Measurements from ENCODE around the gene SULT1A2. TPM values are rescaled to one million over a fixed set of nuclear protein-coding genes. Genes with fewer than 3 reads are reported as not detected.
"Not testable (repeated sequence)": the region's sequence is repeated elsewhere in the genome, so short reads cannot be mapped to it uniquely, and the experiment has no call there.

The SULT1A2 gene
- 0.39 TPM for polyA plus RNA-seq (2013, experiment 1 of 4)
- 0.52 TPM for polyA plus RNA-seq (2013, experiment 2 of 4)
- 0.48 TPM for polyA plus RNA-seq (2013, experiment 3 of 4)
- 0.73 TPM for polyA plus RNA-seq (2013, experiment 4 of 4)

GRCh38 chr16:28596840-28597691, at the start of gene SULT1A2:
Gene SULT1A2, minus strand, starts transcription at chr16:28597050. Its CDS starts 1,120 bp downstream, at chr16:28595930.
- Histone ChIP-seq H3K4me3 (ENCODE audit: insufficient read depth, low read depth, low read length) (no peak within 1 kb of the TSS), H3K27me3 (ENCODE audit: control insufficient read depth, insufficient read depth, low read length, poor library complexity, severe bottlenecking) (no peaks in the 10 kb centered on the region), H3K36me3 (ENCODE audit: control insufficient read depth, insufficient read depth, low read length) (no peaks in the 10 kb centered on the region), H3K9me3 (ENCODE audit: control insufficient read depth, low read length) (no peaks in the 10 kb centered on the region), H3K4me1 (ENCODE audit: control insufficient read depth, insufficient read depth, low read length) (peaks cover 12% of the 10 kb centered on the region), H3K27ac (ENCODE audit: insufficient read depth, low read depth, low read length, poor library complexity, severe bottlenecking) (no peak within 1 kb of the TSS)
- 55 to 57% methylated on average over 11 of the region's 11 CpGs for WGBS, 2 experiments

GRCh38 chr16:28639959-28640358, 43.1 kb upstream of the SULT1A2 start:
- H3K27me3 ChIP-seq (ENCODE audit: control insufficient read depth, insufficient read depth, low read length, poor library complexity, severe bottlenecking); H3K27ac ChIP-seq (ENCODE audit: insufficient read depth, low read depth, low read length, poor library complexity, severe bottlenecking); H3K4me1 ChIP-seq (ENCODE audit: control insufficient read depth, insufficient read depth, low read length); H3K36me3 ChIP-seq (ENCODE audit: control insufficient read depth, insufficient read depth, low read length); H3K9me3 ChIP-seq (ENCODE audit: control insufficient read depth, low read length); H3K4me3 ChIP-seq (ENCODE audit: insufficient read depth, low read depth, low read length): not testable (repeated sequence)
- WGBS, 2 experiments, result 67 to 86% methylated on average over 1 of the region's 2 CpGs

GRCh38 chr16:28638359-28638758, 41.5 kb upstream of the SULT1A2 start:
- H3K4me3 ChIP-seq (ENCODE audit: insufficient read depth, low read depth, low read length); H3K27ac ChIP-seq (ENCODE audit: insufficient read depth, low read depth, low read length, poor library complexity, severe bottlenecking); H3K36me3 ChIP-seq (ENCODE audit: control insufficient read depth, insufficient read depth, low read length); H3K27me3 ChIP-seq (ENCODE audit: control insufficient read depth, insufficient read depth, low read length, poor library complexity, severe bottlenecking); H3K4me1 ChIP-seq (ENCODE audit: control insufficient read depth, insufficient read depth, low read length); H3K9me3 ChIP-seq (ENCODE audit: control insufficient read depth, low read length): not testable (repeated sequence)
- 43 to 73% methylated on average over 2 to 4 of the region's 5 CpGs for WGBS, 2 experiments

- not testable (repeated sequence) for H3K27me3 ChIP-seq (ENCODE audit: control insufficient read depth, insufficient read depth, low read length, poor library complexity, severe bottlenecking)
- WGBS, 2 experiments, result no CpG with 5 or more reads among the region's 1 CpG
Observed at GRCh38 chr16:28637765-28638164, 40.9 kb upstream of the SULT1A2 start, which contains the start of gene NPIPB8. Gene NPIPB8, plus strand, starts transcription at chr16:28638065. Its CDS starts 296 bp downstream, at chr16:28638361.

GRCh38 chr16:28636093-28636823, 39.4 kb upstream of the SULT1A2 start:
- 84% methylated on average over 3 of the region's 5 CpGs; no CpG with 5 or more reads in 1 of the 2 experiments for WGBS, 2 experiments
- H3K36me3 ChIP-seq (ENCODE audit: control insufficient read depth, insufficient read depth, low read length); H3K27me3 ChIP-seq (ENCODE audit: control insufficient read depth, insufficient read depth, low read length, poor library complexity, severe bottlenecking); H3K9me3 ChIP-seq (ENCODE audit: control insufficient read depth, low read length); H3K27ac ChIP-seq (ENCODE audit: insufficient read depth, low read depth, low read length, poor library complexity, severe bottlenecking); H3K4me3 ChIP-seq (ENCODE audit: insufficient read depth, low read depth, low read length); H3K4me1 ChIP-seq (ENCODE audit: control insufficient read depth, insufficient read depth, low read length): not testable (repeated sequence)

More at GRCh38 chr16:28637765-28638164, 40.9 kb upstream of the SULT1A2 start, which contains the start of gene NPIPB8:
- not testable (repeated sequence) for H3K4me3 ChIP-seq (ENCODE audit: insufficient read depth, low read depth, low read length); H3K27ac ChIP-seq (ENCODE audit: insufficient read depth, low read depth, low read length, poor library complexity, severe bottlenecking); H3K36me3 ChIP-seq (ENCODE audit: control insufficient read depth, insufficient read depth, low read length); H3K4me1 ChIP-seq (ENCODE audit: control insufficient read depth, insufficient read depth, low read length); H3K9me3 ChIP-seq (ENCODE audit: control insufficient read depth, low read length)

- H3K4me3 ChIP-seq (ENCODE audit: insufficient read depth, low read depth, low read length); H3K36me3 ChIP-seq (ENCODE audit: control insufficient read depth, insufficient read depth, low read length); H3K4me1 ChIP-seq (ENCODE audit: control insufficient read depth, insufficient read depth, low read length); H3K27me3 ChIP-seq (ENCODE audit: control insufficient read depth, insufficient read depth, low read length, poor library complexity, severe bottlenecking); H3K9me3 ChIP-seq (ENCODE audit: control insufficient read depth, low read length); H3K27ac ChIP-seq (ENCODE audit: insufficient read depth, low read depth, low read length, poor library complexity, severe bottlenecking): not testable (repeated sequence)
- WGBS, 2 experiments, result 93 to 94% methylated on average over 3 of the region's 5 CpGs
Observed at GRCh38 chr16:28630905-28631304, 34.1 kb upstream of the SULT1A2 start.

- H3K27me3 ChIP-seq (ENCODE audit: control insufficient read depth, insufficient read depth, low read length, poor library complexity, severe bottlenecking), result no peaks in the 10 kb centered on the region
- no peak overlapping the region for H3K4me3 ChIP-seq (ENCODE audit: insufficient read depth, low read depth, low read length)
- H3K27ac ChIP-seq (ENCODE audit: insufficient read depth, low read depth, low read length, poor library complexity, severe bottlenecking), result no peak overlapping the region
- 96 to 97% methylated on average over 68 of the region's 68 CpGs for WGBS, 2 experiments
- H3K4me1 ChIP-seq (ENCODE audit: control insufficient read depth, insufficient read depth, low read length), result peaks cover 8% of the 10 kb centered on the region
- no peaks in the 10 kb centered on the region for H3K36me3 ChIP-seq (ENCODE audit: control insufficient read depth, insufficient read depth, low read length)
- H3K9me3 ChIP-seq (ENCODE audit: control insufficient read depth, low read length), result no peaks in the 10 kb centered on the region
Observed at GRCh38 chr16:28623172-28623711, 26.4 kb upstream of the SULT1A2 start.

- not testable (repeated sequence) for H3K27ac ChIP-seq (ENCODE audit: insufficient read depth, low read depth, low read length, poor library complexity, severe bottlenecking); H3K4me3 ChIP-seq (ENCODE audit: insufficient read depth, low read depth, low read length); H3K27me3 ChIP-seq (ENCODE audit: control insufficient read depth, insufficient read depth, low read length, poor library complexity, severe bottlenecking); H3K4me1 ChIP-seq (ENCODE audit: control insufficient read depth, insufficient read depth, low read length); H3K9me3 ChIP-seq (ENCODE audit: control insufficient read depth, low read length); H3K36me3 ChIP-seq (ENCODE audit: control insufficient read depth, insufficient read depth, low read length)
- 94 to 96% methylated on average over 24 of the region's 24 CpGs for WGBS, 2 experiments
Observed at GRCh38 chr16:28622532-28623171, 25.8 kb upstream of the SULT1A2 start.

GRCh38 chr16:28621481-28622155, 24.8 kb upstream of the SULT1A2 start:
- Histone ChIP-seq H3K9me3 (ENCODE audit: control insufficient read depth, low read length) (no peaks in the 10 kb centered on the region), H3K4me3 (ENCODE audit: insufficient read depth, low read depth, low read length) (no peak overlapping the region), H3K4me1 (ENCODE audit: control insufficient read depth, insufficient read depth, low read length) (peaks cover 8% of the 10 kb centered on the region), H3K27ac (ENCODE audit: insufficient read depth, low read depth, low read length, poor library complexity, severe bottlenecking) (no peak overlapping the region), H3K36me3 (ENCODE audit: control insufficient read depth, insufficient read depth, low read length) (no peaks in the 10 kb centered on the region), H3K27me3 (ENCODE audit: control insufficient read depth, insufficient read depth, low read length, poor library complexity, severe bottlenecking) (no peaks in the 10 kb centered on the region)
- WGBS, 2 experiments, result 70 to 77% methylated on average over 7 of the region's 7 CpGs
